Activated CD8-positive, alpha-beta memory T cell treated with anti-CD3 and anti-CD28 coated beads, Interleukin-2, amount 10 ng/mL, durations not matched to agents 7 days and 5 days (primary cell): Measurements from ENCODE around the gene ABCD2. TPM values are rescaled to one million over a fixed set of nuclear protein-coding genes. Genes with fewer than 3 reads are reported as not detected.
"Not testable (repeated sequence)": the region's sequence is repeated elsewhere in the genome, so short reads cannot be mapped to it uniquely, and the experiment has no call there.

ENCODE experiments used
- ATAC-seq: fragments of 150-1000 bp; cut with Tn5 transposase; one replicate; pipeline ENCODE4 v1.10.0; 2021; ENCODE audit warnings: moderate library complexity
- CTCF ChIA-PET: fragments of 350-600 bp; sonication (Branson Sonifier 250); formaldehyde crosslinking; loops from one replicate; lab custom pipeline; 2021; ENCODE audit warnings: antibody characterized with exemption; lab: Charles Lee
- DNase-seq: peaks from one replicate; pipeline ENCODE4 v3.0.0-alpha.2; 2020
- H3K27ac Mint-ChIP-seq: one replicate; pipeline ENCODE4 v1.8.0; 2021; ENCODE audit warnings: mild to moderate bottlenecking, mixed read lengths
- H3K27me3 Mint-ChIP-seq: one replicate; pipeline ENCODE4 v1.8.0; 2021; ENCODE audit warnings: mixed read lengths
- H3K36me3 Mint-ChIP-seq: one replicate; pipeline ENCODE4 v1.8.0; 2021; ENCODE audit warnings: mild to moderate bottlenecking, mixed read lengths
- H3K4me1 Mint-ChIP-seq: one replicate; pipeline ENCODE4 v1.8.0; 2021; ENCODE audit warnings: mixed read lengths
- H3K4me3 Mint-ChIP-seq: one replicate; pipeline ENCODE4 v1.8.0; 2021; ENCODE audit warnings: mild to moderate bottlenecking, moderate library complexity, mixed read lengths
- H3K9me3 Mint-ChIP-seq: one replicate; pipeline ENCODE4 v1.8.0; 2022; ENCODE audit warnings: low read depth, mixed read lengths
- total RNA-seq, 2 experiments: library from RNA; stranded (reverse); gene quantifications; one replicate each; pipeline ENCODE4 v1.2.3, GENCODE V29; 2021

ABCD2 gene
- total RNA-seq, 2 experiments from 2014 or later = 25.0 to 26.6 TPM

GRCh38 chr12:39574378-39574777 is 45.2 kb downstream of the ABCD2 start:
- DNase-seq (no peak), ATAC-seq (no peak)
- H3K4me3 Mint-ChIP-seq = no peak overlapping the region
- CTCF ChIA-PET = no interaction called here
- peaks cover 77% of the 10 kb centered on the region for H3K36me3 Mint-ChIP-seq
- H3K27ac Mint-ChIP-seq = no peak overlapping the region
- H3K4me1 Mint-ChIP-seq = peaks cover 6% of the 10 kb centered on the region
- peaks cover 12% of the 10 kb centered on the region for H3K9me3 Mint-ChIP-seq
- no peaks in the 10 kb centered on the region for H3K27me3 Mint-ChIP-seq

DNA sequence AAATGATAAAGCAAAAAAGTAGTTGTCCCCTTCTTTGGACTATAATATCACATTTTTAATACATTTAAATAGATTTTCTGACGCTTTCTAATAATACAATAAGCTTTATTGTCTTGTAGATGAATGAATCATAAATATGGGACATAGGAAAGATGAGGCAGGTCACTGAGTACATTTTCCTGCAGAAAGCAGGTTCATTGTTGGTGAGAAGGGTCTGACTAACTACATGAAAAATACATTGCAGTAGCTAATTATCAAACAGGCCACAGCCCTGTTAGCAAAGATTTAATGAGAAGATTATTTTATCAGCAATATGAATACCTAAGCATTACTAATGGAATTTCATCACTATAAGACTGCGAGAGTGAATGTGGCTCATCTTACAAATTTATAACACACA is 45.6 kb downstream of the ABCD2 start:
- H3K9me3 Mint-ChIP-seq = peaks cover 12% of the 10 kb centered on the region
- CTCF ChIA-PET = no interaction called here
- no peak overlapping the region for H3K27ac Mint-ChIP-seq
- peaks cover 6% of the 10 kb centered on the region for H3K4me1 Mint-ChIP-seq
- no peak overlapping the region for H3K4me3 Mint-ChIP-seq
- peaks cover 78% of the 10 kb centered on the region for H3K36me3 Mint-ChIP-seq
- H3K27me3 Mint-ChIP-seq = no peaks in the 10 kb centered on the region
- no peak for ATAC-seq
- DNase-seq = no peak

GRCh38 chr12:39572551-39572950 is 47.1 kb downstream of the ABCD2 start:
- Mint-ChIP-seq H3K27me3 (no peaks in the 10 kb centered on the region), H3K36me3 (peaks cover 83% of the 10 kb centered on the region), H3K4me3 (no peak overlapping the region), H3K27ac (no peak overlapping the region), H3K9me3 (peaks cover 16% of the 10 kb centered on the region), H3K4me1 (peaks cover 6% of the 10 kb centered on the region)
- DNase-seq = no peak
- no peak for ATAC-seq
- CTCF ChIA-PET = no interaction called here

GRCh38 chr12:39571351-39571750 is 48.3 kb downstream of the ABCD2 start:
- peaks cover 6% of the 10 kb centered on the region for H3K4me1 Mint-ChIP-seq
- H3K36me3 Mint-ChIP-seq = peaks cover 87% of the 10 kb centered on the region
- no peaks in the 10 kb centered on the region for H3K27me3 Mint-ChIP-seq
- H3K4me3 Mint-ChIP-seq = no peak overlapping the region
- H3K9me3 Mint-ChIP-seq = peaks cover 20% of the 10 kb centered on the region
- no peak overlapping the region for H3K27ac Mint-ChIP-seq
- DNase-seq (no peak), ATAC-seq (no peak)
- CTCF ChIA-PET = no interaction called here

GRCh38 chr12:39553476-39553875 is 66.1 kb downstream of the ABCD2 start:
- peaks cover 3% of the 10 kb centered on the region for H3K9me3 Mint-ChIP-seq
- no peak overlapping the region for H3K27ac Mint-ChIP-seq
- H3K36me3 Mint-ChIP-seq = peaks cover 47% of the 10 kb centered on the region
- no peaks in the 10 kb centered on the region for H3K4me1 Mint-ChIP-seq
- no peak overlapping the region for H3K4me3 Mint-ChIP-seq
- CTCF ChIA-PET = no interaction called here
- ATAC-seq (no peak), DNase-seq (no peak)
- no peaks in the 10 kb centered on the region for H3K27me3 Mint-ChIP-seq

DNA sequence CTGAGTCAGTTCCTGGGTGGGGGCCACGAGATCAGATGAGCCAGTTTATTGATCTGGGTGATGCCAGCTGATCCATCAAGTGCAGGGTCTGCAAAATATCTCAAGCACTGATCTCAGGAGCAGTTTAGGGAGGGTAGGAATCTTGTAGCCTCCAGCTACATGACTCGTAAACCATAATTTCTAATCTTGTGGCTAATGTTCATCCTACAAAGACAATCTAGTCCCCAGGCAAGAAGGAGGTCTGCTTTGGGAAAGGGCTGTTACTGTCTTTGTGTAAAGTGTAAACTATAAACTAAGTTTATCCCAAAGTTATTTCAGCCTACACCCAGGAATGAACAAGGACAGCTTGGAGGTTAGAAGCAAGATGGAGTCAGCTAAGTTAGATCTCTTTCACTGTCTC is 75.4 kb downstream of the ABCD2 start:
- H3K36me3 Mint-ChIP-seq, H3K9me3 Mint-ChIP-seq, DNase-seq, H3K4me3 Mint-ChIP-seq, H3K27me3 Mint-ChIP-seq, H3K4me1 Mint-ChIP-seq, H3K27ac Mint-ChIP-seq, ATAC-seq, CTCF ChIA-PET: not testable (repeated sequence)

GRCh38 chr12:39541471-39541870 is 78.1 kb downstream of the ABCD2 start:
- H3K27me3 Mint-ChIP-seq = no peaks in the 10 kb centered on the region
- peaks cover 7% of the 10 kb centered on the region for H3K36me3 Mint-ChIP-seq
- DNase-seq (no peak), ATAC-seq (no peak)
- H3K27ac Mint-ChIP-seq = no peak overlapping the region
- CTCF ChIA-PET = no interaction called here
- H3K9me3 Mint-ChIP-seq = no peaks in the 10 kb centered on the region
- no peak overlapping the region for H3K4me3 Mint-ChIP-seq
- no peaks in the 10 kb centered on the region for H3K4me1 Mint-ChIP-seq

GRCh38 chr12:39538679-39539104 is 80.9 kb downstream of the ABCD2 start:
- no peak for ATAC-seq
- Mint-ChIP-seq H3K27me3 (no peaks in the 10 kb centered on the region), H3K27ac (no peak overlapping the region), H3K9me3 (no peaks in the 10 kb centered on the region), H3K4me3 (no peak overlapping the region), H3K36me3 (peaks cover 1% of the 10 kb centered on the region), H3K4me1 (no peaks in the 10 kb centered on the region)
- CTCF ChIA-PET = no interaction called here
- DNase-seq = no peak

DNA sequence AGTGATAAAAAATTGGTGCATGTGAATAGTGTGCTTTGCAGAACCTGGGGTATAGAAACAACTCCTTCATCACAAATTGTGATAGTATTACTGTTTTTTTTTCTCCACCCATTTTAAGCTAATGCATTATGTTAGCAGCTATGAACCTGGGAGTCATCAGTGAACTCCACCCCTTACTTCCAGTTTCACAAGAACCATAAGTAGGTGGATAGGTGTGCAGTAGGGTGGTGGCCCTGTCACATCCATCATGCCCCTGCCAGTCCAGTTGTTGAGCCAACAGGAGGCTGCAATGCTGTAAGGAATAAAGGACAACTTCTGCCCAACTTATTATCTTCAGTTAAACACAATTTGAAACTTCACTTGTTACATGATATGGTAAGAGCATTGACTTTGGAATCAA is 85.7 kb downstream of the ABCD2 start:
- DNase-seq (no peak), ATAC-seq (no peak)
- Mint-ChIP-seq H3K4me1 (no peaks in the 10 kb centered on the region), H3K9me3 (no peaks in the 10 kb centered on the region), H3K27ac (no peak overlapping the region), H3K27me3 (no peaks in the 10 kb centered on the region), H3K4me3 (no peak overlapping the region), H3K36me3 (peaks cover 1% of the 10 kb centered on the region)
- CTCF ChIA-PET = no interaction called here

GRCh38 chr12:39532448-39532847 is 87.2 kb downstream of the ABCD2 start:
- H3K9me3 Mint-ChIP-seq = peaks cover 5% of the 10 kb centered on the region
- CTCF ChIA-PET = no interaction called here
- H3K27me3 Mint-ChIP-seq = no peaks in the 10 kb centered on the region
- H3K4me1 Mint-ChIP-seq = peaks cover 2% of the 10 kb centered on the region
- no peak overlapping the region for H3K27ac Mint-ChIP-seq
- peaks cover 3% of the 10 kb centered on the region for H3K36me3 Mint-ChIP-seq
- H3K4me3 Mint-ChIP-seq = no peak overlapping the region
- DNase-seq (no peak), ATAC-seq (no peak)

DNA sequence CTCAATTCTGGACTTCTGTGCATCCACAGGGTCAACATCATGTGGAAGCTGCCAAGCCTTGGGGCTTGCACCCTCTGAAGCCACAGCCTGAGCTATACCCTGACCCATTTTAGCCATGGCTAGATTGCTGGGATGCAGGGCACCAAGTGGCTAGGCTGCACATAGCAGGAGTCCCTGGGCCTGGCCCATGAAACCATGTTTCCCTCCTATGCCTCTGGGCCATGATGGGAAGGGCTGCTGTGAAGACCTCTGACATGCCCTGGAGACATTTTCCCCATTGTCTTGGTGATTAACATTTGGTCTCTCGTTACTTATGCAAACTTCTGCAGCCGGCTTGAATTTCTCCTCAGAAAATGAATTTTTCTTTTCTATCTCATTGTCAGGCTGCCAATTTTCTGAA is 92.6 kb downstream of the ABCD2 start:
- peaks cover 2% of the 10 kb centered on the region for H3K4me1 Mint-ChIP-seq
- CTCF ChIA-PET = no interaction called here
- peaks cover 18% of the 10 kb centered on the region for H3K36me3 Mint-ChIP-seq
- no peak for DNase-seq
- H3K9me3 Mint-ChIP-seq = peaks cover 17% of the 10 kb centered on the region
- ATAC-seq = no peak
- no peak overlapping the region for H3K4me3 Mint-ChIP-seq
- H3K27ac Mint-ChIP-seq = no peak overlapping the region
- H3K27me3 Mint-ChIP-seq = no peaks in the 10 kb centered on the region

GRCh38 chr12:39522167-39522566 is 97.4 kb downstream of the ABCD2 start:
- ATAC-seq, H3K27me3 Mint-ChIP-seq, CTCF ChIA-PET, H3K4me1 Mint-ChIP-seq, DNase-seq, H3K27ac Mint-ChIP-seq, H3K4me3 Mint-ChIP-seq: not testable (repeated sequence)
- peaks cover 25% of the 10 kb centered on the region for H3K9me3 Mint-ChIP-seq
- peaks cover 27% of the 10 kb centered on the region for H3K36me3 Mint-ChIP-seq

DNA sequence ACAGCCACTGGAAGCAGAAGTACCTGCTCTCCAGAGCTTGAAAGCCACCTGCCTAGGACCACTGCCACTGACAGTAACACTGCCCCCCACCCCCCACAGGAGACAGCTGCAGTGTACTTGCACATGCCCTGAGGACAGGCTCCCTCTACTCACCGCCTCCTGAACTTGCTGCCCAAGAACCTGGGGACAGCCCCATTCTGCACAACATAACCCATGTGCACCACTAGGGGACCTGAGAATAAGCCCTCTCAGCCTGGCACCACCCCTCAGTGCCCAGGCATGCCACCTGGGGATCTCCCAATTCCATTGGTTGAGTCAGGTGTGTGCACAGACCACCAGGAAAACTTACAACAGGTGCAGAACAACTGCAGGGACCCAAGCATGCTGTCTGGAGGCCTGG is 109.6 kb downstream of the ABCD2 start:
- H3K4me3 Mint-ChIP-seq = no peak overlapping the region
- CTCF ChIA-PET = no interaction called here
- H3K27ac Mint-ChIP-seq = no peak overlapping the region
- H3K9me3 Mint-ChIP-seq = peaks cover 9% of the 10 kb centered on the region
- no peaks in the 10 kb centered on the region for H3K4me1 Mint-ChIP-seq
- H3K27me3 Mint-ChIP-seq = no peaks in the 10 kb centered on the region
- ATAC-seq (no peak), DNase-seq (no peak)
- H3K36me3 Mint-ChIP-seq = peaks cover 9% of the 10 kb centered on the region

DNA sequence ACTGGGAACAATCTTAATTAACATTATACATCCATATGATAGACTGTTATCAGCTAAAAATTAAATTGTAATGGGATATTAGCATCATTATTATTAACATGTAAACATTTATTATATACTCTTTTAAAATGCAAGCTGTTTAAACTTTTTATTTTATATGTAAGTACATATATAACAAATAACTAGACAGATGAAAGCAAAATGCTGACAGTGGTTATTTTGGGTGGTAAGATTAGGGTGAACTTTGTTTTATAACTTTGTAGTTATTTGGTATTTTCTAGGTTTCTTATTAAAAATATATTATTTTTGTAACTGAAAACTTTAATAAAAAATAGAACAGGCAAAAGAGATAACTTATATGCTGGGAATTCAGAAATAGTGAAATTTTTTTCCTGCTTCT is 114.0 kb downstream of the ABCD2 start:
- Mint-ChIP-seq H3K36me3 (peaks cover 3% of the 10 kb centered on the region), H3K9me3 (no peaks in the 10 kb centered on the region), H3K4me1 (no peaks in the 10 kb centered on the region), H3K27me3 (no peaks in the 10 kb centered on the region), H3K27ac (no peak overlapping the region), H3K4me3 (no peak overlapping the region)
- DNase-seq = no peak
- CTCF ChIA-PET = no interaction called here
- no peak for ATAC-seq

GRCh38 chr12:39505023-39505422 is 114.6 kb downstream of the ABCD2 start:
- CTCF ChIA-PET = no interaction called here
- Mint-ChIP-seq H3K4me3 (no peak overlapping the region), H3K36me3 (peaks cover 2% of the 10 kb centered on the region), H3K9me3 (no peaks in the 10 kb centered on the region), H3K27me3 (no peaks in the 10 kb centered on the region), H3K4me1 (no peaks in the 10 kb centered on the region), H3K27ac (no peak overlapping the region)
- no peak for ATAC-seq
- no peak for DNase-seq
